Trophoblast cell (in vitro differentiated cells and primary cell): ENCODE measurements around the gene VPS13C.
A peak's percentile ranks its signal among the peaks of the same experiment; 100 is the strongest.

Experiments used
- DNase-seq, 2 donors: peaks; one replicate each; pipeline ENCODE4 v3.0.0-alpha.2; 2016
- H2AFZ ChIP-seq: 2 replicates; pipeline ENCODE4 v1.6.1; 2013; ENCODE audit warnings: low read length, moderate library complexity, mild to moderate bottlenecking; ENCODE audit not compliant: insufficient read depth, poor library complexity
- H2AK5ac ChIP-seq: 2 replicates; pipeline ENCODE4 v1.6.1; 2013; ENCODE audit warnings: mild to moderate bottlenecking, low read length
- H2BK120ac ChIP-seq: 2 replicates; pipeline ENCODE4 v1.6.1; 2013; ENCODE audit warnings: low read length, mild to moderate bottlenecking, moderate library complexity; ENCODE audit not compliant: insufficient read depth, poor library complexity
- H2BK12ac ChIP-seq: 2 replicates; pipeline ENCODE4 v1.6.1; 2013; ENCODE audit warnings: mild to moderate bottlenecking, low read length, moderate library complexity
- H2BK5ac ChIP-seq: 2 replicates; pipeline ENCODE4 v1.6.1; 2013; ENCODE audit warnings: low read length, low read depth, moderate library complexity, mild to moderate bottlenecking; ENCODE audit not compliant: poor library complexity
- H3K14ac ChIP-seq: 2 replicates; pipeline ENCODE4 v1.6.1; 2013; ENCODE audit warnings: mild to moderate bottlenecking, low read length
- H3K18ac ChIP-seq: 2 replicates; pipeline ENCODE4 v1.6.1; 2013; ENCODE audit warnings: mild to moderate bottlenecking, low read length
- H3K23ac ChIP-seq: 2 replicates; pipeline ENCODE4 v1.6.1; 2013; ENCODE audit warnings: low read length
- H3K27ac ChIP-seq: 2 replicates; pipeline ENCODE4 v1.5.1; 2013; ENCODE audit warnings: low read depth, mild to moderate bottlenecking, inconsistent platforms, low read length, moderate library complexity
- H3K27me3 ChIP-seq: 2 replicates; pipeline ENCODE4 v1.6.1; 2013; ENCODE audit warnings: inconsistent platforms, mild to moderate bottlenecking, low read length, moderate library complexity; ENCODE audit not compliant: insufficient read depth
- H3K36me3 ChIP-seq, 2 experiments: 1 replicate in 1 of 2; 2 replicates in 1 of 2; pipeline ENCODE4 v1.6.1; 2013; ENCODE audit warnings: low read length in 2 of 2, mild to moderate bottlenecking in 2 of 2, moderate library complexity in 1 of 2; ENCODE audit not compliant: insufficient read depth in 2 of 2, control insufficient read depth in 1 of 2
- H3K4ac ChIP-seq: 2 replicates; pipeline ENCODE4 v1.6.1; 2013; ENCODE audit warnings: low read depth, mild to moderate bottlenecking, low read length, moderate library complexity
- H3K4me1 ChIP-seq, 2 experiments: 1 replicate in 1 of 2; 2 replicates in 1 of 2; pipeline ENCODE4 v1.6.1; 2013; ENCODE audit warnings: low read length in 2 of 2, mild to moderate bottlenecking in 2 of 2, moderate library complexity in 1 of 2; ENCODE audit not compliant: insufficient read depth in 2 of 2, control insufficient read depth in 1 of 2
- H3K4me2 ChIP-seq: 2 replicates; pipeline ENCODE4 v1.6.1; 2013; ENCODE audit warnings: inconsistent platforms, mild to moderate bottlenecking, low read length, moderate library complexity
- H3K4me3 ChIP-seq: 2 replicates; pipeline ENCODE4 v1.5.1; 2013; ENCODE audit warnings: mild to moderate bottlenecking, low read depth, low read length, inconsistent platforms
- H3K79me1 ChIP-seq: one replicate; pipeline ENCODE4 v1.6.1; 2013; ENCODE audit warnings: low read length
- H3K79me2 ChIP-seq: 2 replicates; pipeline ENCODE4 v1.6.1; 2013; ENCODE audit warnings: low read length, mild to moderate bottlenecking; ENCODE audit not compliant: control insufficient read depth, insufficient read depth, poor library complexity
- H3K9ac ChIP-seq: 2 replicates; pipeline ENCODE4 v1.6.1; 2013; ENCODE audit warnings: mild to moderate bottlenecking, low read length
- H3K9me3 ChIP-seq: 2 replicates; pipeline ENCODE4 v1.6.1; 2013; ENCODE audit warnings: low read depth, mild to moderate bottlenecking, control low read depth, inconsistent platforms, low read length; ENCODE audit not compliant: insufficient read depth
- H4K12ac ChIP-seq: 2 replicates; pipeline ENCODE4 v1.6.1; 2013; ENCODE audit warnings: low read depth, mild to moderate bottlenecking, low read length, moderate library complexity
- H4K8ac ChIP-seq: 2 replicates; pipeline ENCODE4 v1.6.1; 2013; ENCODE audit warnings: low read depth, mild to moderate bottlenecking, low read length, moderate library complexity
- H4K91ac ChIP-seq: one replicate; pipeline ENCODE4 v1.6.1; 2013; ENCODE audit warnings: low read depth, mild to moderate bottlenecking, low read length, moderate library complexity
- WGBS: extraction: QIAGEN DNeasy Blood & Tissue Kit; methylation state at CpG from one replicate; pipeline ENCODE4 v1.1.7; 2013; ENCODE audit warnings: missing lambda C conversion rate; ENCODE audit not compliant: insufficient read length, insufficient coverage; ENCODE audit errors: extremely low coverage; 5-methylcytosine and 5-hydroxymethylcytosine counted together

Gene VPS13C

GRCh38 chr15:61974759-61975158 lies 85.5 kb downstream of the VPS13C start:
- no peak overlapping the region for H3K27ac ChIP-seq
- H3K4me2 ChIP-seq = no peak overlapping the region
- H3K9ac ChIP-seq = no peak overlapping the region
- no peak overlapping the region for H2BK5ac ChIP-seq
- no peaks in the 10 kb centered on the region for H3K36me3 ChIP-seq
- H3K79me2 ChIP-seq = no peaks in the 10 kb centered on the region
- no peak overlapping the region for H3K14ac ChIP-seq
- no CpG with 5 or more reads among the region's 1 CpG for WGBS
- no peak overlapping the region for H2AFZ ChIP-seq
- H3K18ac ChIP-seq = no peak overlapping the region
- no peaks in the 10 kb centered on the region for H3K27me3 ChIP-seq
- no peaks in the 10 kb centered on the region for H3K4me1 ChIP-seq
- no peak for DNase-seq
- no peaks in the 10 kb centered on the region for H3K9me3 ChIP-seq
- H4K12ac ChIP-seq = no peak overlapping the region
- no peak overlapping the region for H2AK5ac ChIP-seq
- H2BK12ac ChIP-seq = no peak overlapping the region
- no peak overlapping the region for H3K4ac ChIP-seq
- H3K4me3 ChIP-seq = no peak overlapping the region
- H3K23ac ChIP-seq = no peak overlapping the region
- H2BK120ac ChIP-seq = no peak overlapping the region
- H4K8ac ChIP-seq = no peak overlapping the region
- H4K91ac ChIP-seq = no peak overlapping the region
- H3K79me1 ChIP-seq = no peaks in the 10 kb centered on the region

DNA sequence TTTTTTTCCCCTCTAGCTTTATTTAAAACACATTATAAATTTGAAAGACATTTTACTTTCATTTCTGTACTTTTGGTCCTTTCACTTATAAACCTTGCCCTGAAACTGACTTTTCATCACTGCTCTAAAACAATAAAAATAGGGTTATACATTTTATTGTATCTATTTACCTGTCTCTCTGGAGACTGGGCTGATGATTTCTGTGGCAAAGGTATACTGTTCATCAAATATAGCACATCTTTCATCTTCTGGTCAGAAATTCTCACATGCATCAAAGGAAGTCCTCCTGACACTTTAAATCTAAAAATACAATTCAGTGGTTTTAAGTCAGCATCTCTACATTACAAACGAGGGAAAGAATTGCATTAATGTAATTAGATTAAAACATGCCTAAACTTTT lies 86.1 kb downstream of the VPS13C start:
- no peak overlapping the region for H3K4ac ChIP-seq
- H4K12ac ChIP-seq = no peak overlapping the region
- no peaks in the 10 kb centered on the region for H3K4me1 ChIP-seq
- no peak overlapping the region for H2AK5ac ChIP-seq
- H3K27me3 ChIP-seq = no peaks in the 10 kb centered on the region
- H2BK5ac ChIP-seq = no peak overlapping the region
- no peak overlapping the region for H4K8ac ChIP-seq
- no peak overlapping the region for H3K14ac ChIP-seq
- DNase-seq = no peak
- no peaks in the 10 kb centered on the region for H3K79me1 ChIP-seq
- no peak overlapping the region for H3K9ac ChIP-seq
- no peaks in the 10 kb centered on the region for H3K9me3 ChIP-seq
- no peak overlapping the region for H2AFZ ChIP-seq
- no peak overlapping the region for H2BK120ac ChIP-seq
- no peaks in the 10 kb centered on the region for H3K79me2 ChIP-seq
- no peak overlapping the region for H3K4me3 ChIP-seq
- no peak overlapping the region for H3K27ac ChIP-seq
- no peak overlapping the region for H4K91ac ChIP-seq
- no CpG with 5 or more reads among the region's 1 CpG for WGBS
- no peak overlapping the region for H2BK12ac ChIP-seq
- H3K36me3 ChIP-seq = no peaks in the 10 kb centered on the region
- no peak overlapping the region for H3K23ac ChIP-seq
- no peak overlapping the region for H3K18ac ChIP-seq
- no peak overlapping the region for H3K4me2 ChIP-seq

- Histone ChIP-seq H3K36me3 (no peaks in the 10 kb centered on the region), H3K4me1 (no peaks in the 10 kb centered on the region), H3K23ac (no peak overlapping the region), H3K27me3 (no peaks in the 10 kb centered on the region), H3K14ac (no peak overlapping the region), H3K27ac (no peak overlapping the region), H2BK12ac (no peak overlapping the region), H4K8ac (no peak overlapping the region), H3K9me3 (no peaks in the 10 kb centered on the region), H3K18ac (no peak overlapping the region), H3K79me1 (no peaks in the 10 kb centered on the region), H3K4me3 (no peak overlapping the region), H3K9ac (no peak overlapping the region), H2AFZ (no peak overlapping the region), H2AK5ac (no peak overlapping the region), H4K12ac (no peak overlapping the region), H4K91ac (no peak overlapping the region), H3K4me2 (no peak overlapping the region), H3K4ac (no peak overlapping the region), H2BK120ac (no peak overlapping the region), H3K79me2 (no peaks in the 10 kb centered on the region), H2BK5ac (no peak overlapping the region)
- WGBS = no CpG with 5 or more reads among the region's 2 CpGs
- no peak for DNase-seq
These were observed 108.3 kb downstream of the VPS13C start for GRCh38 chr15:61951949-61952348.

GRCh38 chr15:61946778-61947177 lies 113.5 kb downstream of the VPS13C start:
- H2BK120ac ChIP-seq = no peak overlapping the region
- H3K23ac ChIP-seq = no peak overlapping the region
- H3K27me3 ChIP-seq = no peaks in the 10 kb centered on the region
- no peak overlapping the region for H2BK5ac ChIP-seq
- H2AFZ ChIP-seq = no peak overlapping the region
- H3K36me3 ChIP-seq = peaks cover 0 to 3% of the 10 kb centered on the region in 2 experiments
- H4K91ac ChIP-seq = no peak overlapping the region
- no peak overlapping the region for H3K18ac ChIP-seq
- no peak overlapping the region for H4K8ac ChIP-seq
- no peak overlapping the region for H2AK5ac ChIP-seq
- no peak overlapping the region for H3K4me2 ChIP-seq
- H3K79me2 ChIP-seq = no peaks in the 10 kb centered on the region
- no peaks in the 10 kb centered on the region for H3K79me1 ChIP-seq
- H3K14ac ChIP-seq = no peak overlapping the region
- no peak overlapping the region for H3K4me3 ChIP-seq
- no peak overlapping the region for H3K27ac ChIP-seq
- no peaks in the 10 kb centered on the region for H3K4me1 ChIP-seq
- no peak overlapping the region for H3K9ac ChIP-seq
- no peak overlapping the region for H4K12ac ChIP-seq
- no peak overlapping the region for H3K4ac ChIP-seq
- no peak overlapping the region for H2BK12ac ChIP-seq
- no peaks in the 10 kb centered on the region for H3K9me3 ChIP-seq
- DNase-seq = peak in 1 of 2 donors; percentile 6
